MM.1S (cell line): ENCODE measurements around the gene MAML3.

Experiments
- DNase-seq: peaks from one replicate; pipeline ENCODE4 v3.0.0-alpha.2; 2015
- H2AFZ ChIP-seq: fragments of 300-600 bp; sonication (generic); 2 replicates; pipeline ENCODE4 v1.6.0; 2016; ENCODE audit warnings: antibody characterized with exemption, low read length
- H3F3A ChIP-seq: fragments of 300-600 bp; sonication (generic); 2 replicates; pipeline ENCODE4 v1.6.1; 2016; ENCODE audit warnings: mild to moderate bottlenecking, antibody characterized with exemption, low read length, moderate library complexity, mixed read lengths; ENCODE audit not compliant: insufficient read depth
- H3K27ac ChIP-seq: fragments of 300-600 bp; sonication (generic); 2 replicates; pipeline ENCODE4 v1.5.1; 2016; ENCODE audit warnings: mild to moderate bottlenecking, low read length
- H3K27me3 ChIP-seq: fragments of 300-600 bp; sonication (generic); replicated peaks from 2 replicates; pipeline ENCODE4 v1.6.0; 2016; ENCODE audit warnings: low read length; ENCODE audit not compliant: insufficient read depth
- H3K36me3 ChIP-seq: fragments of 300-600 bp; sonication (generic); replicated peaks from 2 replicates; pipeline ENCODE4 v1.6.1; 2016; ENCODE audit warnings: mild to moderate bottlenecking, low read length, mixed read lengths; ENCODE audit not compliant: insufficient read depth
- H3K4me1 ChIP-seq: fragments of 300-600 bp; sonication (generic); 2 replicates; pipeline ENCODE4 v1.6.1; 2016; ENCODE audit warnings: low read length, mixed read lengths
- H3K4me2 ChIP-seq: fragments of 300-600 bp; sonication (generic); 2 replicates; pipeline ENCODE4 v1.6.0; 2016; ENCODE audit warnings: low read depth, low read length
- H3K4me3 ChIP-seq: fragments of 300-600 bp; sonication (generic); 2 replicates; pipeline ENCODE4 v1.5.1; 2016; ENCODE audit warnings: low read length, mixed read lengths
- H3K79me2 ChIP-seq: fragments of 300-600 bp; sonication (generic); 2 replicates; pipeline ENCODE4 v1.6.1; 2016; ENCODE audit warnings: mixed run types, low read length, mixed read lengths
- H3K9ac ChIP-seq: fragments of 300-600 bp; sonication (generic); 2 replicates; pipeline ENCODE4 v1.6.1; 2016; ENCODE audit warnings: low read length, mixed read lengths
- H3K9me2 ChIP-seq: fragments of 300-600 bp; sonication (generic); replicated peaks from 2 replicates; pipeline ENCODE4 v1.6.1; 2016; ENCODE audit warnings: mild to moderate bottlenecking, low read length, mixed read lengths; ENCODE audit not compliant: insufficient read depth
- H3K9me3 ChIP-seq: fragments of 300-600 bp; sonication (generic); replicated peaks from 2 replicates; pipeline ENCODE4 v1.6.1; 2016; ENCODE audit warnings: mild to moderate bottlenecking, low read length, mixed read lengths; ENCODE audit not compliant: insufficient read depth
- H4K20me1 ChIP-seq: fragments of 300-600 bp; sonication (generic); 2 replicates; pipeline ENCODE4 v1.6.1; 2016; ENCODE audit warnings: mild to moderate bottlenecking, low read length, moderate library complexity, mixed read lengths; ENCODE audit not compliant: insufficient read depth
- CTCF ChIP-seq: fragments of 300-600 bp; sonication (generic); IDR thresholded peaks from 2 replicates; pipeline ENCODE4 v1.5.1; 2016; ENCODE audit warnings: antibody characterized with exemption, low read length, mixed read lengths
- EZH2 ChIP-seq: fragments of 300-600 bp; sonication (generic); optimal IDR thresholded peaks from 2 replicates; pipeline ENCODE3; 2017; ENCODE audit warnings: low read depth, mild to moderate bottlenecking, antibody characterized with exemption, low read length, mixed read lengths
- EZH2phosphoT487 ChIP-seq: fragments of 300-600 bp; sonication (generic); IDR thresholded peaks from 2 replicates; pipeline ENCODE4 v1.6.1; 2018; ENCODE audit warnings: antibody characterized with exemption, low read length

Gene MAML3

GRCh38 chr4:139682309-139682708 is 471.7 kb downstream of the MAML3 start:
- Histone ChIP-seq H3K79me2 (no peaks in the 10 kb centered on the region), H4K20me1 (no peaks in the 10 kb centered on the region), H3K27me3 (no peaks in the 10 kb centered on the region), H3K9me3 (no peaks in the 10 kb centered on the region), H3K4me2 (no peak overlapping the region), H3K9me2 (no peaks in the 10 kb centered on the region), H3K36me3 (no peaks in the 10 kb centered on the region), H2AFZ (no peak overlapping the region), H3K9ac (no peak overlapping the region), H3K4me1 (no peaks in the 10 kb centered on the region), H3K4me3 (no peak overlapping the region), H3K27ac (no peak overlapping the region), H3F3A (no peaks in the 10 kb centered on the region)
- TF ChIP-seq CTCF (no peak), EZH2 (no peak), EZH2phosphoT487 (no peak)
- DNase-seq = no peak

GRCh38 chr4:139676913-139677585 is 476.9 kb downstream of the MAML3 start:
- no peaks in the 10 kb centered on the region for H3K9me3 ChIP-seq
- no peak overlapping the region for H3K27ac ChIP-seq
- H3K4me1 ChIP-seq = no peaks in the 10 kb centered on the region
- no peak overlapping the region for H3K4me3 ChIP-seq
- H3F3A ChIP-seq = no peaks in the 10 kb centered on the region
- H3K36me3 ChIP-seq = no peaks in the 10 kb centered on the region
- no peaks in the 10 kb centered on the region for H3K27me3 ChIP-seq
- no peak overlapping the region for H2AFZ ChIP-seq
- H4K20me1 ChIP-seq = no peaks in the 10 kb centered on the region
- H3K4me2 ChIP-seq = no peak overlapping the region
- H3K9ac ChIP-seq = no peak overlapping the region
- no peak for TF ChIP-seq EZH2
- no peak for TF ChIP-seq EZH2phosphoT487
- TF ChIP-seq CTCF = no peak
- DNase-seq = no peak
- H3K79me2 ChIP-seq = no peaks in the 10 kb centered on the region
- H3K9me2 ChIP-seq = no peaks in the 10 kb centered on the region

GRCh38 chr4:139676365-139676764 is 477.6 kb downstream of the MAML3 start:
- DNase-seq = no peak
- no peak overlapping the region for H3K4me2 ChIP-seq
- no peaks in the 10 kb centered on the region for H4K20me1 ChIP-seq
- H3K79me2 ChIP-seq = no peaks in the 10 kb centered on the region
- no peaks in the 10 kb centered on the region for H3K9me3 ChIP-seq
- no peak overlapping the region for H3K9ac ChIP-seq
- no peak overlapping the region for H3K27ac ChIP-seq
- no peak overlapping the region for H3K4me3 ChIP-seq
- H3K4me1 ChIP-seq = no peaks in the 10 kb centered on the region
- H3K36me3 ChIP-seq = no peaks in the 10 kb centered on the region
- H3K27me3 ChIP-seq = no peaks in the 10 kb centered on the region
- no peak for TF ChIP-seq CTCF
- TF ChIP-seq EZH2phosphoT487 = no peak
- no peak for TF ChIP-seq EZH2
- H3K9me2 ChIP-seq = no peaks in the 10 kb centered on the region
- H3F3A ChIP-seq = no peaks in the 10 kb centered on the region
- H2AFZ ChIP-seq = no peak overlapping the region
